RWPE2 (cell line): ENCODE results near the gene ROCK2.

Experiments
- ATAC-seq: fragments of 200-7000 bp; cut with Tn5 transposase; 3 replicates; pipeline ENCODE4 v1.9.1; 2021; ENCODE audit warnings: low read depth
- DNase-seq: peaks from one replicate; pipeline ENCODE4 v3.0.0-alpha.2; 2020; ENCODE audit warnings: low spot score
- H3K27ac ChIP-seq: fragments of 450-650 bp; 2 replicates; pipeline ENCODE4 v1.5.1; 2017; ENCODE audit warnings: mild to moderate bottlenecking; ENCODE audit not compliant: poor library complexity, severe bottlenecking
- H3K27me3 ChIP-seq: fragments of 250-450 bp; sonication (Bioruptor Pico); 2 replicates; pipeline ENCODE4 v1.5.1; 2021; ENCODE audit warnings: mild to moderate bottlenecking, moderate library complexity; ENCODE audit not compliant: insufficient read depth, poor library complexity, severe bottlenecking
- H3K36me3 ChIP-seq: fragments of 250-450 bp; sonication (Bioruptor Pico); 2 replicates; pipeline ENCODE4 v1.5.1; 2020; ENCODE audit warnings: low read depth, mild to moderate bottlenecking, moderate library complexity
- H3K4me1 ChIP-seq: fragments of 250-450 bp; sonication (Bioruptor Pico); 2 replicates; pipeline ENCODE4 v1.5.1; 2021; ENCODE audit warnings: mild to moderate bottlenecking, moderate library complexity; ENCODE audit not compliant: insufficient read depth, poor library complexity, severe bottlenecking
- H3K4me3 ChIP-seq: fragments of 250-450 bp; sonication (Bioruptor Pico); 2 replicates; pipeline ENCODE4 v1.5.1; 2021; ENCODE audit warnings: mild to moderate bottlenecking, moderate library complexity; ENCODE audit not compliant: severe bottlenecking
- H3K9me3 ChIP-seq: fragments of 250-450 bp; sonication (Bioruptor Pico); 2 replicates; pipeline ENCODE4 v1.5.1; 2021; ENCODE audit warnings: mild to moderate bottlenecking, moderate library complexity; ENCODE audit not compliant: severe bottlenecking
- CTCF ChIP-seq: fragments of 450-650 bp; IDR thresholded peaks from one replicate; pipeline ENCODE4 v1.5.1; 2017; ENCODE audit warnings: mild to moderate bottlenecking, moderate library complexity; ENCODE audit not compliant: poor library complexity, severe bottlenecking

The ROCK2 gene

DNA sequence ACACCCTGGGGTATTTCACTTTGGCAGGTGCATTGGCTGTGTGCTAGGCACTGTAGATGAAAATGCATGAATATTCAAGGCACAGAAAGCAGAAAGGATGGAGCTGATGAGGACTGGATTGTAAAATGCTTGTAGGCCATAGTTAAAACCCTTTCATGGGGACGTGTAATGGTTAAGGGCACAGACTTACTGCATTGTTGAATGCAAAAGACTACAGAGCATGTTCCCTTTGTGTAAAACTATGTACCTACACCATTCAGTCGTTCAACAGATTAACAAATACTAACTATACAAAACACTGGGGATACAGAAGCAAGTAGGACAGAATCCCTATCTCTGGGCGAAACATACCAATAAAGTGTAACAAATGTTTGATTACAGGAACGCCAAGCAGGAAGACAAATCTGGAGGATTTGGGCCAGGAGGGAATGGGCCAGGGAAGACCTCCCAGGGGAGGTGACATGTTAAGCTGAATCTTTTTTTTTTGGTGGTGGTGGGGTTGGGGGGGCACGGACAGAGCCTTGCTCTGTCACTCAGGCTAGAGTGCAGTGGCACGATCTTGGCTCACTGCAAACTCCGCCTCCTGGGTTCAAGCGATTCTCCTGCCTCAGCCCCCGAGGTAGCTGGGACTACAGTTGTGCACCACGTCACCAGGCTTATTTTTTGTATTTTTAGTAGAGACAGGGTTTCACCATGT, 19.6 kb upstream of the ROCK2 start:
- Histone ChIP-seq H3K27me3 (no peaks in the 10 kb centered on the region), H3K36me3 (no peaks in the 10 kb centered on the region), H3K4me3 (no peak overlapping the region), H3K27ac (no peak overlapping the region), H3K9me3 (no peaks in the 10 kb centered on the region), H3K4me1 (no peaks in the 10 kb centered on the region)
- DNase-seq (no peak), ATAC-seq (no peak)
- TF ChIP-seq CTCF, result no peak

GRCh38 chr2:11359865-11360264, 15.4 kb upstream of the ROCK2 start:
- Histone ChIP-seq H3K9me3 (no peaks in the 10 kb centered on the region), H3K4me1 (no peaks in the 10 kb centered on the region), H3K4me3 (no peak overlapping the region), H3K36me3 (no peaks in the 10 kb centered on the region), H3K27me3 (no peaks in the 10 kb centered on the region), H3K27ac (no peak overlapping the region)
- no peak for DNase-seq
- no peak for TF ChIP-seq CTCF
- no peak for ATAC-seq

- DNase-seq (no peak), ATAC-seq (no peak)
- H3K4me1 ChIP-seq, result no peaks in the 10 kb centered on the region
- H3K36me3 ChIP-seq, result no peaks in the 10 kb centered on the region
- no peak for TF ChIP-seq CTCF
- H3K9me3 ChIP-seq, result no peaks in the 10 kb centered on the region
- H3K4me3 ChIP-seq, result no peak overlapping the region
- H3K27me3 ChIP-seq, result no peaks in the 10 kb centered on the region
- H3K27ac ChIP-seq, result no peak overlapping the region
Observed at GRCh38 chr2:11357428-11357972, 13.1 kb upstream of the ROCK2 start.

DNA sequence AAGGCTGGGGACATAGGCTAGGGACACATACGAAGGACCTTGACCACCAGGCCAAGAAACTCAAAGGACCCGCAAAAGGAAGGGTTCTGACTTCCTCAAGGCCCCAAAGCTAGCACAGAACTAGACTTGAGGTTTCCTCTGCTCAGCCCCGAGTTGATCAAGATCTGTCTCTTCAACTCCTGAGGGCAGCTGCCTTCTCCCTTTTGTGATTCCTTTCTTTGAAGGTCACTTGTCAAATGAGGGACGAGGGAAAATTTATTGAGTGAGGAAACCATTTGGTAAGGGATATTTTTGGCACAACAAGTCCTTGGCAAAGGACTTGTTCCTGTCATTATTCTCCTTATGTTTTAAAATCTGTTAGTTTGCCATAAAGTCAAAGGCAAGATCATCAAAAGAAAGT, 12.3 kb upstream of the ROCK2 start:
- no peaks in the 10 kb centered on the region for H3K9me3 ChIP-seq
- no peaks in the 10 kb centered on the region for H3K27me3 ChIP-seq
- no peaks in the 10 kb centered on the region for H3K4me1 ChIP-seq
- no peak for TF ChIP-seq CTCF
- no peak overlapping the region for H3K4me3 ChIP-seq
- H3K36me3 ChIP-seq, result no peaks in the 10 kb centered on the region
- no peak for ATAC-seq
- no peak for DNase-seq
- no peak overlapping the region for H3K27ac ChIP-seq

- no peaks in the 10 kb centered on the region for H3K36me3 ChIP-seq
- ATAC-seq, result no peak
Observed at GRCh38 chr2:11355194-11356053, 11.0 kb upstream of the ROCK2 start.

More at GRCh38 chr2:11355194-11356053, 11.0 kb upstream of the ROCK2 start:
- no peak for TF ChIP-seq CTCF
- Histone ChIP-seq H3K9me3 (no peaks in the 10 kb centered on the region), H3K4me3 (no peak overlapping the region), H3K27ac (no peak overlapping the region), H3K27me3 (no peaks in the 10 kb centered on the region), H3K4me1 (no peaks in the 10 kb centered on the region)
- DNase-seq, result no peak
